ENCODE results near the gene SMYD1. TPM values are rescaled to one million over a fixed set of nuclear protein-coding genes. Genes with fewer than 3 reads are reported as not detected.

The SMYD1 gene
- polyA plus RNA-seq, 3 donors = not detected

GRCh38 chr2:88088999-88089398 lies 21.4 kb downstream of the SMYD1 start:
- Histone ChIP-seq H3K27ac (ENCODE audit: low read depth in 1 of 2, low read length in 2 of 2) (no peak overlapping the region), H3K79me2 (ENCODE audit: insufficient read depth, low read length) (no peaks in the 10 kb centered on the region), H2AFZ (ENCODE audit: insufficient read depth, low read depth, low read length, poor library complexity, severe bottlenecking) (no peak overlapping the region), H4K20me1 (ENCODE audit: insufficient read depth, low read length) (no peaks in the 10 kb centered on the region), H3K9ac (ENCODE audit: insufficient read depth, low read length, poor library complexity, severe bottlenecking) (no peak overlapping the region), H3K36me3 (replicated peaks in 1 of 2; ENCODE audit: control insufficient read depth in 1 of 2, insufficient read depth in 2 of 2, low read length in 2 of 2) (no peaks in the 10 kb centered on the region), H3K27me3 (ENCODE audit: control insufficient read depth in 2 of 2, insufficient read depth in 2 of 2, low read length in 2 of 2) (no peaks in the 10 kb centered on the region), H3K4me1 (ENCODE audit: control insufficient read depth in 1 of 2, insufficient read depth in 2 of 2, low read length in 2 of 2) (peaks cover 7 to 9% of the 10 kb centered on the region in 2 donors), H3K4me2 (replicated peaks; ENCODE audit: extremely low read depth, low read length, poor library complexity, severe bottlenecking) (no peak overlapping the region), H3K4me3 (replicated peaks in 1 of 3; ENCODE audit: low read depth in 2 of 3, low read length in 3 of 3) (no peak overlapping the region), H3K9me3 (replicated peaks in 1 of 2; ENCODE audit: control insufficient read depth in 1 of 2, insufficient read depth in 1 of 2, low read length in 2 of 2) (no peaks in the 10 kb centered on the region)
- Mint-ChIP-seq H3K36me3 (no peaks in the 10 kb centered on the region), H3K27ac (peak overlapping the region in 1 of 7 donors; percentile 21), H3K9me3 (peaks cover 0 to 3% (median 0%) of the 10 kb centered on the region in 7 donors), H3K4me3 (no peak overlapping the region), H3K4me1 (peaks cover 19% of the 10 kb centered on the region), H3K27me3 (ENCODE audit: low read depth in 3 of 3) (peaks cover 0 to 4% (median 2%) of the 10 kb centered on the region in 3 donors)
- TF ChIP-seq CTCF (IDR thresholded peaks at IDR 0.05) = no peak
- no peak for DNase-seq
- 93% methylated on average over 2 of the region's 2 CpGs for WGBS (ENCODE audit: insufficient coverage)
- intact Hi-C loops (cut with micrococcal nuclease) = no loop called here

DNA sequence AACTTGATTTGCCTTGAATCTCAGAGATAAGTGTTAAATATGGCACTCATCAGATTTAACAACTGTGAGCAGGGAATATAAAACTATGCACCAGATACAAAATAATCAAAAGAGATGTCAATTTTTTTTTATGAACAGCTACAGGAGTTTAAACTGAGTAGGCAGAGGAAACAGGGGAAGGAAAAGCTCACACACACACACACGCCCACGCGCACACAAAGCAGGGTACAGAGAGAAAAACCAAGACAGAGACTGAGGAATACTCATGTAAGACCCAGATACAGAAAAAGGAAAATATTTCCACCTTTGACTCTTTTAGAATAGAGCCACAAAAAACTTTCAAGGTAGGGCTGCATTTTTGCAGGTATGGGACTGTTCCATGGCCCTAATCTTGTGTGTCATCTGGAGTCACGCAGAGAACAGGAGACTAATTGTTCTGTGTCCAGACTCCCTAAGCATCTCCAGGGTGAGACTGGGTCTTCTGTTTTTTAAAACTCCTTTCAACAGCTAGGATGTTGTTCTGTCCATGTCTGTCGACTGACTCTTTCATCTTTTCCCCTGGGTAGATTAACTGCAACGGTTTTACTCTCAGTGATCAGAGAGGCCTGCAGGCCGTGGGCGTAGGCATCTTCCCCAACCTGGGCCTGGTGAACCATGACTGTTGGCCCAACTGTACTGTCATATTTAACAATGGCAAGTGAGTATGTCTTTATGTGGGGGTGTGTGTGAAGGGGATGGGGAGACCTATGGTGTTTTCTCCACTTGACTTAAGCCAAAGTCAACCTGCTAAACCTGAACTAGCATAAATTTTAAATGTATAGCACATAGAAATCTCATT lies 23.0 kb downstream of the SMYD1 start:
- TF ChIP-seq CTCF (IDR thresholded peaks at IDR 0.05) = no peak
- H3K36me3 ChIP-seq (replicated peaks in 1 of 2; ENCODE audit: control insufficient read depth in 1 of 2, insufficient read depth in 2 of 2, low read length in 2 of 2) = no peaks in the 10 kb centered on the region
- Mint-ChIP-seq H3K9me3 (peaks cover 0 to 6% (median 0%) of the 10 kb centered on the region in 7 donors), H3K27ac (peak overlapping the region in 1 of 7 donors; percentile 14), H3K4me1 (peaks cover 19% of the 10 kb centered on the region), H3K27me3 (ENCODE audit: low read depth in 3 of 3) (peaks cover 0 to 4% (median 1%) of the 10 kb centered on the region in 3 donors), H3K4me3 (no peak overlapping the region), H3K36me3 (no peaks in the 10 kb centered on the region)
- no peak overlapping the region for H3K27ac ChIP-seq (ENCODE audit: low read depth in 1 of 2, low read length in 2 of 2)
- no peaks in the 10 kb centered on the region for H4K20me1 ChIP-seq (ENCODE audit: insufficient read depth, low read length)
- whole genome bisulfite sequencing (ENCODE audit: insufficient coverage) = 92% methylated on average over 2 of the region's 8 CpGs
- no peak overlapping the region for H3K4me2 ChIP-seq (replicated peaks; ENCODE audit: extremely low read depth, low read length, poor library complexity, severe bottlenecking)
- no peaks in the 10 kb centered on the region for H3K27me3 ChIP-seq (ENCODE audit: control insufficient read depth in 2 of 2, insufficient read depth in 2 of 2, low read length in 2 of 2)
- intact Hi-C loops (cut with micrococcal nuclease) = no loop called here
- no peak overlapping the region for H3K4me3 ChIP-seq (replicated peaks in 1 of 3; ENCODE audit: low read depth in 2 of 3, low read length in 3 of 3)
- no peaks in the 10 kb centered on the region for H3K79me2 ChIP-seq (ENCODE audit: insufficient read depth, low read length)
- no peaks in the 10 kb centered on the region for H3K9me3 ChIP-seq (replicated peaks in 1 of 2; ENCODE audit: control insufficient read depth in 1 of 2, insufficient read depth in 1 of 2, low read length in 2 of 2)
- no peak for DNase-seq
- peaks cover 7 to 9% of the 10 kb centered on the region in 2 donors for H3K4me1 ChIP-seq (ENCODE audit: control insufficient read depth in 1 of 2, insufficient read depth in 2 of 2, low read length in 2 of 2)
- no peak overlapping the region for H2AFZ ChIP-seq (ENCODE audit: insufficient read depth, low read depth, low read length, poor library complexity, severe bottlenecking)
- H3K9ac ChIP-seq (ENCODE audit: insufficient read depth, low read length, poor library complexity, severe bottlenecking) = no peak overlapping the region

All from CD14-positive monocyte (primary cell).